ENCODE results near the gene RWDD4.
"Not testable (repeated sequence)": the region's sequence is repeated elsewhere in the genome, so short reads cannot be mapped to it uniquely, and the experiment has no call there.

The RWDD4 gene

DNA sequence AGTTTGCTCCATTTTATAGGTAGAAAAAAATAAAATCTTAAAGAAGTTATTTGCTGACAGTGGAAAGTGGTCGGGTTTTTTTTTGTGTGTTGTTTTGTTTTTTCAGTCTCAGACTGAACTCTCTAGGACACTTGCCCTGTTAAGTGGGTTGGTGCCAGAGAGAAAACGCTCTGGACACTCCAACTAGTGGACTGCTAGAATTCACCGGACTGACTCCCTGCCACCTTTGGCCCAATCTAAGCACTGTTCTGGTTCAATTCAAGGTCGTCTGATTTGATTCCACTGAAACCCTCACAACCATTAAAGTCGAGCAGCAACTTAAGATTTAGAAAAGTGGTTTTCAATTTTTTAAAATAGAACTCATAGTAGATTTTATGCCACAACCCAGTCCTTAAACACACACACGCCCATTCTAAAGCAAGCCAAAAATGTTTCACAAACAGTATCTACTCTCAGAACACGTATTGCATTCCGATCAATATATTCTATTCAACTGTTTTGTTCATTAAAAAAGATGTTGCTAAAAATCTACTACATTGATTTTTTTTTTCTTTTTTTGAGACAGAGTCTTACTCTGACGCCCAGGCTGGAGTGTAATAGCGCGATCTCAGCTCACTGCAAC, 27.3 kb downstream of the RWDD4 start:
- H3K4me3 ChIP-seq (ENCODE audit: low read depth, low read length): no peak overlapping the region
- DNase-seq (ENCODE audit: low read depth): no peak
- TF ChIP-seq CTCF (IDR thresholded peaks at IDR 0.05; ENCODE audit: low read depth, low read length, missing control alignments): no peak

DNA sequence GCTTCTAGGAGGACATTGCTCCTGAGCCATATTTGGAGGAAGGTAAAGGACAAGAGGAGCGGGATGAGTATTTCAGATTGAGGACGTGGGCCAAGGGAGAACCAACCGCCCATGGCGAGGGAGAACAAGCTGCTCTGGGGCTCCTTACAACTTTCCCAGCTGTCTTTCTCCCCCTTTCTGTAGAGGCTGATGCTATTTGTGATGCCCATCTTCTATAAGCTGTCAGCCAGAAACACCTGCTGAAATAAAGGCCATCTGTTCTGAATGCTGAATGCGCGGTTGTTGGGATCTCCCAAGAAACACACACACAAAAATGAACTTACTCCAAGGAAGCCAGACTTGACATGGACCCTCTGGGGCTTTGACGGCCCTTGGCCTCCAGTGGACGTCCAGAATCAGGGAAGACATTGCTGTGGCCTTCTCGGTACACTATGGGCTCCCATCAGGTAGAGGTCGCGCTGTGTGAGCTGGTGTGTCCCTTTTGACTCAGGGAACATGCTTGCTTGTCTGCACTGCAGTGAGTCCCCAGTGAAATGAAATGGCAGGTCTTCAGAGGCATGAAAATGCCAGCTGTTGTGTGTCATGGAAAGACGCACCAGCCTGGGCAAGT, 30.9 kb downstream of the RWDD4 start:
- DNase-seq (ENCODE audit: low read depth): no peak
- TF ChIP-seq CTCF (IDR thresholded peaks at IDR 0.05; ENCODE audit: low read depth, low read length, missing control alignments): no peak
- H3K4me3 ChIP-seq (ENCODE audit: low read depth, low read length): no peak overlapping the region

DNA sequence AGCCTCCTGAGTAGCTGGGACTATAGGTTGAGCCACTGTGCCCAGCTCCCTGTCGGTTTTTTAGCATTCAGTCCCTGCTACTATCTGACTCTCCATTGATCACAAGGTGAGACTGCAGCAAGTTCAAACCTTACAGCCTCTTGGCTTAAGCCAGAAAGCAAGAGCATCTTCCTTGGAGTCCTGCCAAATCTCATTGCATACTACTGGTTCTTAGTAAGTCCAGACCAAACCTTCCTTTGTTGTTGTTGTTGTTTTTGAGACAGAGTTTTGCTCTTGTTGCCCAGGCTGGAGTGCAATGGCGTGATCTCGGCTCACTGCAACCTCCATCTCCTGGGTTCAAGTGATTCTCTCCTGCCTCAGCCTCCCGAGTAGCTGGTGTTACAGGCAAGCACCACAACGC, 31.7 kb downstream of the RWDD4 start:
- H3K4me3 ChIP-seq (ENCODE audit: low read depth, low read length); DNase-seq (ENCODE audit: low read depth): not testable (repeated sequence)

- DNase-seq (ENCODE audit: low read depth): no peak
- H3K4me3 ChIP-seq (ENCODE audit: low read depth, low read length): no peak overlapping the region
- no peak for TF ChIP-seq CTCF (IDR thresholded peaks at IDR 0.05; ENCODE audit: low read depth, low read length, missing control alignments)
These were observed 32.8 kb downstream of the RWDD4 start for GRCh38 chr4:183626168-183626567.

- DNase-seq (ENCODE audit: low read depth): no peak
- no peak overlapping the region for H3K4me3 ChIP-seq (ENCODE audit: low read depth, low read length)
- TF ChIP-seq CTCF (IDR thresholded peaks at IDR 0.05; ENCODE audit: low read depth, low read length, missing control alignments): no peak
These were observed 34.4 kb downstream of the RWDD4 start for GRCh38 chr4:183624548-183624947.

DNA sequence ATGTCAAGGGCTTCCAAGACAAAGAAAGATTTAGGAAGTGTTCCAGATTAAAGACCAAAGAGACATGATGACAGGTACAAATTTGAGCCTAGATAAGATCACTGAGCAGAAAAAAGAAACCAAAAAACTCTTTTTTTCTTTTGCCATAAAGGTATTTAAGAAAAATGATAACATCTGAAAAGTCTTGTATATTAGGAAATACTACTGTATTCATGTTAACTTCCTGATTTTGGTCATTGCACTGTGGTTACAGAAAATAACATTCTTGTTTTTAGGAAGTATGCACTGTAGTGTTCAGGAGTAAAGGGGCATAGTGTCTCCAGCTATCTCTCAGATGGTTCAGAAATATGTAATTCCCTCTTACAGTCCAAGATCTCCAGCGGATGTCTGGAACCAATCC, 37.1 kb downstream of the RWDD4 start:
- H3K4me3 ChIP-seq (ENCODE audit: low read depth, low read length): no peak overlapping the region
- no peak for DNase-seq (ENCODE audit: low read depth)
- TF ChIP-seq CTCF (IDR thresholded peaks at IDR 0.05; ENCODE audit: low read depth, low read length, missing control alignments): no peak

- H3K4me3 ChIP-seq (ENCODE audit: low read depth, low read length): no peak overlapping the region
- no peak for DNase-seq (ENCODE audit: low read depth)
- no peak for TF ChIP-seq CTCF (IDR thresholded peaks at IDR 0.05; ENCODE audit: low read depth, low read length, missing control alignments)
These were observed 38.6 kb downstream of the RWDD4 start for GRCh38 chr4:183620421-183620820.
